ENCODE results near the gene PIK3C2G.

DNA sequence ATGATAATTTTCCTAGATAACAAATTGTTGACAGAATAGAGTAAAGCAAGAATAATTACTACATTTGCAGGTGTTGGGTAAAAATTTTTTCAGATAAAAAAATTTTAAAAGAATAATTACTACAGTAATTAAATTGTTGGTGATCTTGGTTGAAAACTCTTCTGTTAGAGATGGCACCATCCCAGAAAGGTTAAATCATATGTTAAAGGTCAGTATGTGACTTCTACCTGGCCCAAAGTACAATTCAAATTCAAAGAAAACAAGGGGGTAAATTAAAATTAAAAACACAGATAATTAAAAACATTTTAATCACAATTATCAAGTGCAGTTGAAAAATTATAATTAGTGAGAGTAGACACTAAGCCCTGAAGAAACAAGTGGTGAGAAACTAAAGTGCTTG is 18.1 kb upstream of the PIK3C2G start:
- TF ChIP-seq, protein P1, sequence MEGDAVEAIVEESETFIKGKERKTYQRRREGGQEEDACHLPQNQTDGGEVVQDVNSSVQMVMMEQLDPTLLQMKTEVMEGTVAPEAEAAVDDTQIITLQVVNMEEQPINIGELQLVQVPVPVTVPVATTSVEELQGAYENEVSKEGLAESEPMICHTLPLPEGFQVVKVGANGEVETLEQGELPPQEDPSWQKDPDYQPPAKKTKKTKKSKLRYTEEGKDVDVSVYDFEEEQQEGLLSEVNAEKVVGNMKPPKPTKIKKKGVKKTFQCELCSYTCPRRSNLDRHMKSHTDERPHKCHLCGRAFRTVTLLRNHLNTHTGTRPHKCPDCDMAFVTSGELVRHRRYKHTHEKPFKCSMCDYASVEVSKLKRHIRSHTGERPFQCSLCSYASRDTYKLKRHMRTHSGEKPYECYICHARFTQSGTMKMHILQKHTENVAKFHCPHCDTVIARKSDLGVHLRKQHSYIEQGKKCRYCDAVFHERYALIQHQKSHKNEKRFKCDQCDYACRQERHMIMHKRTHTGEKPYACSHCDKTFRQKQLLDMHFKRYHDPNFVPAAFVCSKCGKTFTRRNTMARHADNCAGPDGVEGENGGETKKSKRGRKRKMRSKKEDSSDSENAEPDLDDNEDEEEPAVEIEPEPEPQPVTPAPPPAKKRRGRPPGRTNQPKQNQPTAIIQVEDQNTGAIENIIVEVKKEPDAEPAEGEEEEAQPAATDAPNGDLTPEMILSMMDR (IDR thresholded peaks at IDR 0.05; ENCODE audit: low read depth, low read length, poor library complexity, severe bottlenecking): no peak
- TF ChIP-seq EZH2phosphoT487 (IDR thresholded peaks at IDR 0.05; ENCODE audit: borderline replicate concordance, low read length): no peak
